Stimulated activated memory B cell treated with anti-CD40 and anti-IgM and Interleukin-4, amounts not matched to agents 10 μg/mL and 1 μg/mL and 100 μg/mL, for 72 hours (primary cell): Measurements from ENCODE around the gene FAM3C.
A peak's percentile ranks its signal among the peaks of the same experiment; 100 is the strongest.
"Not testable (repeated sequence)": the region's sequence is repeated elsewhere in the genome, so short reads cannot be mapped to it uniquely, and the experiment has no call there.

Experiments
- ATAC-seq: fragments of 150-1000 bp; cut with Tn5 transposase; 2 replicates; pipeline ENCODE4 v1.10.0; 2021
- H3K27ac Mint-ChIP-seq: one replicate; pipeline ENCODE4 v1.8.0; 2022; ENCODE audit warnings: mild to moderate bottlenecking, mixed read lengths
- H3K27me3 Mint-ChIP-seq: one replicate; pipeline ENCODE4 v1.8.0; 2022; ENCODE audit warnings: mixed read lengths
- H3K36me3 Mint-ChIP-seq: one replicate; pipeline ENCODE4 v1.8.0; 2022; ENCODE audit warnings: mixed read lengths
- H3K4me1 Mint-ChIP-seq: one replicate; pipeline ENCODE4 v1.8.0; 2022; ENCODE audit warnings: mixed read lengths
- H3K4me3 Mint-ChIP-seq: one replicate; pipeline ENCODE4 v1.8.0; 2022; ENCODE audit warnings: mild to moderate bottlenecking, moderate library complexity, mixed read lengths
- H3K9me3 Mint-ChIP-seq: one replicate; pipeline ENCODE4 v1.8.0; 2022; ENCODE audit warnings: mixed read lengths

The FAM3C gene

DNA sequence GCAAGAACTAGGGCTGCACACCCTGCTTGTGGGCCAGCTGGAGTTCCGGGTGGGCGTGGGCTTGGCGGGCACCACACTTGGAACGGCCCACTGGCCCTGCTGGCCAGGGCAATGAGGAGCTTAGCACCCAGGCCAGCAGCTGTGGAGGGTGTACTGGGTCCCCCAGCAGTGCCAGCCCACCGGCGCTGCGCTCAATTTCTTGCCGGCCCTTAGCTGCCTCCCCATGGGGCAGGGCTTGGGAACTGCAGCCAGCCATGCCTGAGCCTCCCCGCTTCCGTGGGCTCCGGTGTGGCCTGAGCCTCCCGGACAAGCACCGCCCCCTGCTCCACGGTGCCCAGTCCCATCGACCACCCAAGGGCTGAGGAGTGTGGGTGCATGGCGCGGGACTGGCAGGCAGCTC lies 25.6 kb upstream of the FAM3C start:
- H3K4me1 Mint-ChIP-seq, H3K27me3 Mint-ChIP-seq, ATAC-seq, H3K9me3 Mint-ChIP-seq, H3K27ac Mint-ChIP-seq, H3K36me3 Mint-ChIP-seq, H3K4me3 Mint-ChIP-seq: not testable (repeated sequence)

GRCh38 chr7:121420976-121421375 lies 24.9 kb upstream of the FAM3C start:
- Mint-ChIP-seq H3K27ac (no peak overlapping the region), H3K4me3 (no peak overlapping the region)
- ATAC-seq, result no peak

DNA sequence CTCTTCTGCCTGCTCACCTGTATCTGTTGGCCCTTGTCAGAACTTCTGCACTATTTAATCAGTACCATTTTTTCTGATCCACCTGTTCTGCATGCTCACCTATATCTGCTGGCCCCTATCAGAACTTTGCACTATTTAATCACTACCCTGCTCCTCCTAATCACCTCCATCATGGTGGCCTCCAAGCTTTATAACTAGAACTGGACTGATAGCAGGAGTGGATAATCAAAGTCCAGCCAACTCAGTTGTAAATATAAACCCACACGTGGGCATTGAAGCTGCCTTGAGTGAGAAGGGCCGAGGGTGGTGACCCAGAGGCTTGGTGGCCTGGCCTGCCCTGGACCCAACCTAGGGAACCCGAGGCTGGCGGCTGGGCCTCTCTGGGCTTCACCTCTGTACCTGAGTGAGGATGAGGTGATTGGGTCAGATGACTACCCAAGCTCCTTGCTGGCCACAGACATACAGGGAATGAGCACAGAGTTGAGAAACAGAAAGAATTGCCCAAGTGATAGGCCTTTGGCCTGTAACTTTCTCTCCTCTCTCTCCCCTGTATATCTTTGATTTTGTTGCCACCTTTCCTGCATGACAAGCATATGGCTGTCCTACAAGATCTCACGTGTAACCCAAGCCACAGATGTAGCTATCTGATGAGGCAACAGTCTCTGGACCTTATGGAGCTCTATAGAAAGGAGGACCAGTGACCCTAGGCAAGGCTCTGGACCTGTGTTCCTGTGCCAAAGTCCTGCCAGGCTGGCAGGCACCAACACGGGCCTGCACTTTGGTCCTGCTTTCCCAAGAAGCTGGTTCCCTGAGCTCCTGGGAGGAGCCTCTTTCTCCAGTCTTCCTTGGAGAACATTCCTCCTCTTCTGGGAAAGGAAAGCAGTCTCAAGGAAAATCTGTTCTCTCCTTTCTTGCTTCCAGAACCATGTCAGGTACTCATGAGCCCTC lies 23.4 kb upstream of the FAM3C start:
- Mint-ChIP-seq H3K4me1 (no peaks in the 10 kb centered on the region), H3K27me3 (peaks cover 7% of the 10 kb centered on the region), H3K4me3 (no peak overlapping the region), H3K36me3 (no peaks in the 10 kb centered on the region), H3K9me3 (no peaks in the 10 kb centered on the region), H3K27ac (no peak overlapping the region)
- ATAC-seq, result no peak

More at GRCh38 chr7:121420976-121421375, 24.9 kb upstream of the FAM3C start:
- no peaks in the 10 kb centered on the region for H3K9me3 Mint-ChIP-seq
- H3K36me3 Mint-ChIP-seq, result no peaks in the 10 kb centered on the region
- no peaks in the 10 kb centered on the region for H3K4me1 Mint-ChIP-seq
- peaks cover 9% of the 10 kb centered on the region for H3K27me3 Mint-ChIP-seq

DNA sequence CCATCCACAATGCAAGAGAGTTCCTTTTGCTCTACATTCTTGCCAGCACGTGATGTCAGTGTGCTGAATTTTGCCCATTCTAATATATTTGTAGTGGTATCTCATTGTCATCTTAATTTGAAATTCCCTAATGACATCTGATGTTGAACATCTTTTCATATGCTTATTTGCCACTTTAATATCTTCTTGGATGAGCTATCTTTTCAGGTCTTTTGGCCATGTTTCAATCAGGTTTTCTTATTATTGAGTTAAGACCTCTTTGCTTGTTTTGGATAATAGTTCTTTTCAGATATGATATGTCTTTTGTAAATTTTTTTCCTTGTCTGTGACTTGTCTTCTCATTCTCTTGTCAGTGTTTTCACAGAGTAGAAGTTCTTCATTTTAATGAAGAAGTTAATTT lies 20.4 kb upstream of the FAM3C start:
- peaks cover 7% of the 10 kb centered on the region for H3K4me1 Mint-ChIP-seq
- no peak for ATAC-seq

DNA sequence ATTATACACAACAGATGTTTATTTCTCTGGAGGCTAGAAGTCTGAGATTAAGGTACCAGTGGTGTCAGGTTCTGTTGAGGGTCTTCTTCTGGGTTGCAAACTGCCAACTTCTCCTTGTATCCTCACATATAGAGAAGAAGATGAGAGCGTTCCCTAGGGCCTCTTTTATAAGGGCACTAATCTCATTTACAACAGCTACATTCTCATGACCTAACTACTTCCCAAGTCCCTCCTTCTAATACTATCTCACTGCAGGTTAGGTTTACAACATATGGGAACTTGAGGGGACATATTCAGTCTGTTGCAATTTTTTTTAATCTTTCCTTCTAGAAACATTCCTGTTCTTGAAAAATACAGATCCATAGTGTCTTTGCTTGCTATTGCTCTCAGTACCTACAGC lies 18.3 kb upstream of the FAM3C start:
- Mint-ChIP-seq H3K27ac (no peak overlapping the region), H3K4me3 (no peak overlapping the region), H3K27me3 (no peaks in the 10 kb centered on the region), H3K9me3 (no peaks in the 10 kb centered on the region), H3K4me1 (peaks cover 17% of the 10 kb centered on the region), H3K36me3 (no peaks in the 10 kb centered on the region)
- no peak for ATAC-seq

More for the DNA sequence above, 20.4 kb upstream of the FAM3C start:
- no peak overlapping the region for H3K4me3 Mint-ChIP-seq
- H3K36me3 Mint-ChIP-seq, result no peaks in the 10 kb centered on the region
- no peaks in the 10 kb centered on the region for H3K27me3 Mint-ChIP-seq
- H3K27ac Mint-ChIP-seq, result no peak overlapping the region
- H3K9me3 Mint-ChIP-seq, result no peaks in the 10 kb centered on the region

DNA sequence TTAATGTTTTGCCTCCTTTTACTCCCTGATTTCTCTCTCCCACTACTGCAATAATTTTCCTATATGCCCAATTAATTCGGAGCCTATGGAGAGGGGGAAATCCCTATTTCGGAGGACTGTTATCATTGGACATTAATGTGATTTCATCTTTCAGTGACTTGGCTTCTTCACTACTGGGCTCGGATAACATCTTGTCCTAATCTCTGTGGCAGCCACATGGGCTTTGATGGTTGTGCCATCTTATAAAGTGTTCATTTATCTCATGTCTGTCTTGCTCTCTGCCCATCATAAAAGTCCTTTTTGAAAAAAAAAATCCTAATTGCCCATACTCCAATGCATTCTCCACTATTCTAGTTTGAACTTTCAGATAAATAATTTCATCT lies 15.5 kb upstream of the FAM3C start:
- Mint-ChIP-seq H3K36me3 (no peaks in the 10 kb centered on the region), H3K27ac (peak overlapping the region; percentile 64), H3K4me3 (no peak overlapping the region), H3K27me3 (no peaks in the 10 kb centered on the region), H3K9me3 (no peaks in the 10 kb centered on the region), H3K4me1 (peaks cover 17% of the 10 kb centered on the region)
- no peak for ATAC-seq

DNA sequence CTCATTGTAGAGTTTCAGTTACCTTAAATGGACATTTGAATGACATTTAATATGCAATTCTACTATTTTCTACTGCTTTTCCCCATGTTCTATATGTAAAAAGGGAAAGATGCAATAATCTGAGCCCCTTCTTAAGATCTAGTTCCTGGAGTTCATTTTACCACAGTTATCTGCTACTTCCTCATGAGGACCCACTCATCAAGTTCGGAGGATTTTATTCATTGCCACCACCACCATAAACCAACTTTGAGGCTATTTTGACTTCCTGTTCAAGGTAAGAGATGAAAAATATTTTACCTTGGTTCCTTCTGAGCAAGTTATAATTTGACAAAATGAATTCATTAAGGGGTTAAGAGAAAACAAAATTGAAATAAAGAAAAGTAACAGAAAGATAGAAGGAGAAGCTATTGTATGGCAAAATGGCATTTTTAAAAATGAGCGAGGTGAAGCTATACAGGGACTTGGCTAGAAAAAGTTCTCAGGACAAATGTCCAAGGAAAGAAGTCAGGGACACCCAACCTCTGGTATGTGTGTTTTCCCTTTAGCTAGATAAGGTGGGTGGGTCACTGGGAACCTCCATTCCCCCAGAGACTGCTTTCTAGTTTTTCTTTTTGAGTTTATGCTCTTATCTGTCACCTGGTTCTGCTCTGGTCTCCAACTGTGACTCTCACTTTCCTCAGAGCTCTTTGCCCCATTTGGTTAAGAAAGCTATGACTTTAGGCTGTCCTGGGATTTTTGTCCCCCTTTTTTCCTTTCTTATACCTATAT lies 14.9 kb upstream of the FAM3C start:
- peak; percentile 79 for ATAC-seq
- Mint-ChIP-seq H3K36me3 (no peaks in the 10 kb centered on the region), H3K4me1 (peaks cover 17% of the 10 kb centered on the region), H3K27ac (peak overlapping the region; percentile 64), H3K27me3 (no peaks in the 10 kb centered on the region), H3K9me3 (no peaks in the 10 kb centered on the region), H3K4me3 (peak overlapping the region; percentile 33)

- Mint-ChIP-seq H3K4me3 (no peak overlapping the region), H3K27ac (no peak overlapping the region), H3K36me3 (no peaks in the 10 kb centered on the region), H3K4me1 (peaks cover 14% of the 10 kb centered on the region), H3K9me3 (no peaks in the 10 kb centered on the region), H3K27me3 (no peaks in the 10 kb centered on the region)
- no peak for ATAC-seq
These were observed 10.8 kb upstream of the FAM3C start for GRCh38 chr7:121406944-121407343.

GRCh38 chr7:121406461-121406860 lies 10.4 kb upstream of the FAM3C start:
- ATAC-seq, result no peak
- Mint-ChIP-seq H3K4me1 (peaks cover 9% of the 10 kb centered on the region), H3K4me3 (no peak overlapping the region), H3K27ac (no peak overlapping the region), H3K9me3 (no peaks in the 10 kb centered on the region), H3K27me3 (no peaks in the 10 kb centered on the region), H3K36me3 (no peaks in the 10 kb centered on the region)

DNA sequence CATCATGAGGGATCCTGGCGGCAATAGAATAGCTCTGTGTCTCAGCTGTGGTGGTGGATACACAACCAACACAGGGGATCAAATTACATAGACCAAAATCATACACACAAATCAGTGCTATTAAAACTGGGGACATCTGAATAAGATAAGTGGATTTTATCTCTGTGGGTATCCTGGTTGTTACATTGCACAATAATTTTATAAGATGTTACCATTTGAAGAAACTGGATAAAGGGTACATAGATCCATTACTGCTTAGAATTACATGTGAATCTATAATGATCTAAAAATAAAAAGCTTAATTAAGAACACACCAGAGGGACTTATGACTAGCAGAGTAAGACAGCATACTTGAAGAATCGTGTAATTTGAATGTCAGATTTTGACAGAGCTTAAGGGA lies 8.2 kb upstream of the FAM3C start:
- Mint-ChIP-seq H3K4me1 (no peaks in the 10 kb centered on the region), H3K9me3 (no peaks in the 10 kb centered on the region), H3K36me3 (no peaks in the 10 kb centered on the region), H3K27me3 (no peaks in the 10 kb centered on the region), H3K27ac (no peak overlapping the region), H3K4me3 (no peak overlapping the region)
- no peak for ATAC-seq

- Mint-ChIP-seq H3K27ac (no peak overlapping the region), H3K4me1 (no peaks in the 10 kb centered on the region)
These were observed 6.6 kb upstream of the FAM3C start for GRCh38 chr7:121402701-121403100.

DNA sequence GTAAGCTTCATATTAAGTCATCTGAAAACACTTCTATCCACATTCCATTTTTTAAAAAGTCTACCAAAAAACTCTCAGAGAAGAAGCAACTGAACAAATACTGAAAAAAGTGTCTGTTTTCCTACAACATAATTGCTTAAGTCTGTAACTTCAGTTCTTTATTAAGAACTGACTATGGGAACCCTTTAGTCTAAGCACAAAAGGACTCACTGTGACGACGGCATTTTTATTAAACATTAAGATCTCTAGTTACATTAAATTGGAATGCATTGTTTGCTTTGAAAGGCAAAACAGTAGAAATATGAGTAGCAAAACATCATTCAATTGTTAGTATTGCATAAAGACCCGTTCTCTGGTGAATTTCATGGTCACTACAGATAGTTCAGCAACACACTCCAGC lies 5.8 kb upstream of the FAM3C start:
- Mint-ChIP-seq H3K27ac (no peak overlapping the region), H3K9me3 (no peaks in the 10 kb centered on the region), H3K4me1 (no peaks in the 10 kb centered on the region), H3K27me3 (no peaks in the 10 kb centered on the region), H3K36me3 (no peaks in the 10 kb centered on the region), H3K4me3 (no peak overlapping the region)
- ATAC-seq, result no peak

More at GRCh38 chr7:121402701-121403100, 6.6 kb upstream of the FAM3C start:
- Mint-ChIP-seq H3K4me3 (no peak overlapping the region), H3K27me3 (no peaks in the 10 kb centered on the region), H3K36me3 (no peaks in the 10 kb centered on the region), H3K9me3 (no peaks in the 10 kb centered on the region)
- ATAC-seq, result no peak

- Mint-ChIP-seq H3K4me3 (no peak overlapping the region), H3K4me1 (peaks cover 8% of the 10 kb centered on the region), H3K9me3 (no peaks in the 10 kb centered on the region), H3K27ac (no peak overlapping the region), H3K36me3 (no peaks in the 10 kb centered on the region), H3K27me3 (no peaks in the 10 kb centered on the region)
- ATAC-seq, result no peak
These were observed 2.1 kb upstream of the FAM3C start for GRCh38 chr7:121398246-121398645.

DNA sequence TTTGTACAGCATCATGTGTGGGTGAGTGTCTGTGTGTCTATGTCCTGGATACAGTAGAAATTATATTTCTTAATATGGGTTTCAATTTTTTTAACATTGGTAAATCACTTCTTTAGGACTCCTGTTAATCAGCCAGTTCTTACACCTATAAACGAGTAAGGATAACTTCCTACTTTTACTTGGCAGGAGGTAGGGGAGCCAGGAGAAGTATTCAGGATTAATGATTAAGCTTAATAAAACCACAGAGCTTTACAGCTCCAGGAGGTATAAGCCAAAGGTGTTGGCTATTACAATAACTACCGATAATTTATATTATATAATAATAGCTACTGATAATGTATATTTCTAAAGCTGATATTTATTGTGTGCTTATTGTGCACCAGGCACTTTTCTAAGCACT lies 1.7 kb upstream of the FAM3C start:
- Mint-ChIP-seq H3K4me1 (peaks cover 11% of the 10 kb centered on the region), H3K4me3 (no peak overlapping the region), H3K27ac (no peak overlapping the region), H3K36me3 (peaks cover 3% of the 10 kb centered on the region), H3K9me3 (no peaks in the 10 kb centered on the region), H3K27me3 (no peaks in the 10 kb centered on the region)
- ATAC-seq, result no peak

DNA sequence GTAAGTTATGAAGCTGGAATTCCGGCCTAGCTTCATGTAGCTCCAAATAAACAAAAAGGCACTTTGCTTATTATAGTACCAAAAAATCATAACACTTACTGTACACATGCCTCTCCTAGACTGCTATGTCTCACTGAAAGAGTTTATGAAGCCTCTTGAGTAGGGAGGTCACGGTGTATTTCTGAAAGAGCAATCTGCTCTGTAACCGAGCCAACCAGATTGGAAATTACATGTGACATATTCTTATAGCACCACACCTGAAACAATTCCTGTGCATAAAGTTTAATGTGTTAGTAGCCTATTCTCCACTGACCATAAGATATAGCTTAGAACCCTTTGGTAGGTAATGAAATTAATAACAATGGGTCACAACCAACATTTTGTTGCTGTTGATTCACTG lies 1.3 kb upstream of the FAM3C start:
- Mint-ChIP-seq H3K27ac (no peak overlapping the region), H3K36me3 (peaks cover 7% of the 10 kb centered on the region), H3K27me3 (no peaks in the 10 kb centered on the region), H3K4me1 (peaks cover 15% of the 10 kb centered on the region), H3K4me3 (no peak overlapping the region), H3K9me3 (no peaks in the 10 kb centered on the region)
- no peak for ATAC-seq
